Astrocyte (in vitro differentiated cells and primary cell): Measurements from ENCODE around the gene BLOC1S4. TPM values are rescaled to one million over a fixed set of nuclear protein-coding genes. Genes with fewer than 3 reads are reported as not detected.

Experiments
- DNase-seq: peaks from one replicate; pipeline ENCODE4 v3.0.0-alpha.2; 2010; ENCODE audit warnings: low read depth
- FAIRE-seq: peaks from 2 replicates; lab custom pipeline; 2011; peaks lifted over from hg19 to GRCh38; lab: Jason Lieb, UNC
- H2AFZ ChIP-seq: 2 replicates; pipeline ENCODE4 v1.6.0; 2012; ENCODE audit warnings: low read depth, low read length, inconsistent platforms
- H3K27ac ChIP-seq: 2 replicates; pipeline ENCODE4 v1.5.1; 2011; ENCODE audit warnings: low read depth, low read length, inconsistent platforms
- H3K27me3 ChIP-seq: 2 replicates; pipeline ENCODE4 v1.6.0; 2011; ENCODE audit warnings: low read length, inconsistent platforms; ENCODE audit not compliant: insufficient read depth
- H3K36me3 ChIP-seq: 2 replicates; pipeline ENCODE4 v1.5.1; 2011; ENCODE audit warnings: low read length, inconsistent platforms; ENCODE audit not compliant: insufficient read depth
- H3K4me1 ChIP-seq: 2 replicates; pipeline ENCODE4 v1.5.1; 2011; ENCODE audit warnings: low read length, inconsistent platforms; ENCODE audit not compliant: insufficient read depth
- H3K4me2 ChIP-seq: 2 replicates; pipeline ENCODE4 v1.6.0; 2012; ENCODE audit warnings: low read length, inconsistent platforms
- H3K4me3 ChIP-seq: 2 replicates; pipeline ENCODE4 v1.5.1; 2011; ENCODE audit warnings: low read depth, mild to moderate bottlenecking, low read length, inconsistent platforms; ENCODE audit not compliant: insufficient read depth
- H3K79me2 ChIP-seq: 2 replicates; pipeline ENCODE4 v1.6.0; 2012; ENCODE audit warnings: mild to moderate bottlenecking, low read length, inconsistent platforms; ENCODE audit not compliant: insufficient read depth
- H3K9ac ChIP-seq: 2 replicates; pipeline ENCODE4 v1.6.0; 2012; ENCODE audit warnings: mild to moderate bottlenecking, low read length, inconsistent platforms
- H3K9me3 ChIP-seq: 2 replicates; pipeline ENCODE4 v1.5.1; 2012; ENCODE audit warnings: low read depth, mild to moderate bottlenecking, low read length, inconsistent platforms; ENCODE audit not compliant: insufficient read depth
- H4K20me1 ChIP-seq: 2 replicates; pipeline ENCODE4 v1.6.0; 2012; ENCODE audit warnings: low read length, inconsistent platforms; ENCODE audit not compliant: insufficient read depth
- H3K27ac Mint-ChIP-seq: one replicate; pipeline ENCODE4 v1.8.0; 2021; ENCODE audit warnings: mild to moderate bottlenecking, mixed read lengths; ENCODE audit not compliant: unreplicated experiment
- H3K27me3 Mint-ChIP-seq: one replicate; pipeline ENCODE4 v1.8.0; 2021; ENCODE audit warnings: low read depth, mixed read lengths; ENCODE audit not compliant: unreplicated experiment
- H3K36me3 Mint-ChIP-seq: one replicate; pipeline ENCODE4 v1.8.0; 2021; ENCODE audit warnings: low read depth, mixed read lengths; ENCODE audit not compliant: unreplicated experiment
- H3K4me1 Mint-ChIP-seq: one replicate; pipeline ENCODE4 v1.8.0; 2021; ENCODE audit warnings: low read depth, mixed read lengths; ENCODE audit not compliant: unreplicated experiment
- H3K4me3 Mint-ChIP-seq: one replicate; pipeline ENCODE4 v1.8.0; 2021; ENCODE audit warnings: mild to moderate bottlenecking, moderate library complexity, mixed read lengths; ENCODE audit not compliant: unreplicated experiment
- H3K9me3 Mint-ChIP-seq: one replicate; pipeline ENCODE4 v1.8.0; 2021; ENCODE audit warnings: mild to moderate bottlenecking, mixed read lengths; ENCODE audit not compliant: unreplicated experiment
- CTCF ChIP-seq: IDR thresholded peaks from 2 replicates; pipeline ENCODE4 v1.5.1; 2011; ENCODE audit warnings: low read depth, mild to moderate bottlenecking, inconsistent platforms, low read length, moderate library complexity; ENCODE audit not compliant: insufficient read depth
- EZH2 ChIP-seq: IDR thresholded peaks from 2 replicates; pipeline ENCODE4 v1.6.1; 2012; ENCODE audit warnings: mild to moderate bottlenecking, low read length, inconsistent platforms; ENCODE audit not compliant: insufficient read depth
- total RNA-seq: library from RNA; stranded (reverse); gene quantifications from 2 replicates; pipeline ENCODE4 v1.2.1, GENCODE V29; 2021

BLOC1S4 gene
- total RNA-seq, 1 donor from 2014 or later: 20.9 TPM

GRCh38 chr4:6673660-6674499 lies 42.1 kb upstream of the BLOC1S4 start:
- peaks cover 2% of the 10 kb centered on the region for H3K9me3 Mint-ChIP-seq
- Histone ChIP-seq H2AFZ (peak overlapping the region; percentile 96), H3K27ac (peak overlapping the region; percentile 12), H3K27me3 (no peaks in the 10 kb centered on the region), H3K4me1 (peaks cover 27% of the 10 kb centered on the region), H3K4me3 (peak overlapping the region; percentile 78), H3K9me3 (no peaks in the 10 kb centered on the region), H3K79me2 (peaks cover 35% of the 10 kb centered on the region), H3K9ac (peak overlapping the region; percentile 75), H3K36me3 (no peaks in the 10 kb centered on the region), H4K20me1 (peaks cover 37% of the 10 kb centered on the region), H3K4me2 (peak overlapping the region; percentile 97)
- peak; percentile 96 for DNase-seq
- no peaks in the 10 kb centered on the region for H3K27me3 Mint-ChIP-seq
- peak; percentile 39 for FAIRE-seq
- H3K36me3 Mint-ChIP-seq: peaks cover 17% of the 10 kb centered on the region
- peak overlapping the region; percentile 81 for H3K27ac Mint-ChIP-seq
- no peak for TF ChIP-seq CTCF
- H3K4me3 Mint-ChIP-seq: peak overlapping the region; percentile 91
- peaks cover 22% of the 10 kb centered on the region for H3K4me1 Mint-ChIP-seq

GRCh38 chr4:6674500-6675149 lies 41.3 kb upstream of the BLOC1S4 start:
- Mint-ChIP-seq H3K36me3 (peaks cover 20% of the 10 kb centered on the region), H3K4me1 (peaks cover 22% of the 10 kb centered on the region), H3K9me3 (peaks cover 2% of the 10 kb centered on the region), H3K4me3 (peak overlapping the region; percentile 87), H3K27me3 (no peaks in the 10 kb centered on the region), H3K27ac (no peak overlapping the region)
- no peak overlapping the region for H3K27ac ChIP-seq
- H3K4me1 ChIP-seq: peaks cover 23% of the 10 kb centered on the region
- no peak for DNase-seq
- H3K4me3 ChIP-seq: peak overlapping the region; percentile 78
- TF ChIP-seq EZH2: no peak
- TF ChIP-seq CTCF: peak; percentile 12
- H4K20me1 ChIP-seq: peaks cover 41% of the 10 kb centered on the region
- H3K9me3 ChIP-seq: no peaks in the 10 kb centered on the region
- H3K9ac ChIP-seq: peak overlapping the region; percentile 75
- FAIRE-seq: peak; percentile 47
- peak overlapping the region; percentile 97 for H3K4me2 ChIP-seq
- peaks cover 35% of the 10 kb centered on the region for H3K79me2 ChIP-seq
- H3K27me3 ChIP-seq: no peaks in the 10 kb centered on the region
- no peaks in the 10 kb centered on the region for H3K36me3 ChIP-seq
- peak overlapping the region; percentile 96 for H2AFZ ChIP-seq
